HepG2 (cell line): Measurements from ENCODE around the gene SYMPK. TPM values are rescaled to one million over a fixed set of nuclear protein-coding genes. Genes with fewer than 3 reads are reported as not detected.

Experiments
- GATAD1 ChIP-seq: IDR thresholded peaks from 2 replicates; pipeline ENCODE4 v1.6.1; 2016; ENCODE audit warnings: missing genetic modification reagents, missing compliant biosample characterization
- HOXD1 ChIP-seq: sonication (generic); formaldehyde crosslinking; IDR thresholded peaks from 2 replicates; pipeline ENCODE4 v1.5.0; 2020; ENCODE audit warnings: missing genetic modification reagents
- KDM1A ChIP-seq: IDR thresholded peaks from 2 replicates; pipeline ENCODE4 v1.6.1; 2016; ENCODE audit warnings: missing compliant biosample characterization
- KLF12 ChIP-seq: sonication (generic); formaldehyde crosslinking; IDR thresholded peaks from 2 replicates; pipeline ENCODE4 v1.4.0; 2020; ENCODE audit warnings: missing genetic modification reagents, borderline replicate concordance
- LRRFIP1 ChIP-seq: sonication (generic); formaldehyde crosslinking; conservative IDR thresholded peaks from 2 replicates; pipeline ENCODE4 v1.4.0; 2020; ENCODE audit warnings: missing genetic modification reagents
- MLLT10 ChIP-seq: sonication (generic); formaldehyde crosslinking; IDR thresholded peaks from 2 replicates; pipeline ENCODE4 v1.4.0; 2020; ENCODE audit warnings: missing genetic modification reagents
- MTA3 ChIP-seq: sonication (generic); formaldehyde crosslinking; IDR thresholded peaks from 2 replicates; pipeline ENCODE4 v1.4.0; 2020; ENCODE audit warnings: missing genetic modification reagents
- PAWR ChIP-seq: sonication (generic); formaldehyde crosslinking; IDR thresholded peaks from 2 replicates; pipeline ENCODE4 v1.4.0; 2020; ENCODE audit warnings: missing genetic modification reagents, mild to moderate bottlenecking, borderline replicate concordance
- PRPF4 ChIP-seq: fragments of 200-400 bp; formaldehyde crosslinking; IDR thresholded peaks from 2 replicates; pipeline ENCODE4 v1.6.1; 2016; ENCODE audit warnings: low read length, low read depth; ENCODE audit not compliant: poor library complexity, severe bottlenecking
- RBAK ChIP-seq: sonication (generic); formaldehyde crosslinking; IDR thresholded peaks from 2 replicates; pipeline ENCODE4 v1.5.1; 2020; ENCODE audit warnings: mild to moderate bottlenecking, missing genetic modification reagents
- RBM39 ChIP-seq: fragments of 200-400 bp; formaldehyde crosslinking; IDR thresholded peaks from one replicate; pipeline ENCODE4 v1.6.1; 2018; ENCODE audit warnings: antibody characterized with exemption, mild to moderate bottlenecking, low read depth, low read length; ENCODE audit not compliant: poor library complexity, severe bottlenecking
- SMAD9 ChIP-seq: sonication (generic); formaldehyde crosslinking; IDR thresholded peaks from 2 replicates; pipeline ENCODE4 v1.5.1; 2020; ENCODE audit warnings: mild to moderate bottlenecking, missing genetic modification reagents
- SP4 ChIP-seq: sonication (generic); formaldehyde crosslinking; IDR thresholded peaks from 2 replicates; pipeline ENCODE4 v1.8.1; 2023; ENCODE audit warnings: mild to moderate bottlenecking, missing genetic modification reagents
- STAT5B ChIP-seq: sonication (generic); formaldehyde crosslinking; IDR thresholded peaks from 2 replicates; pipeline ENCODE4 v1.4.0; 2020; ENCODE audit warnings: missing genetic modification reagents
- TRAFD1 ChIP-seq: sonication (generic); formaldehyde crosslinking; IDR thresholded peaks from 2 replicates; pipeline ENCODE4 v1.5.1; 2020; ENCODE audit warnings: missing genetic modification reagents, mild to moderate bottlenecking, borderline replicate concordance
- ZBTB7A ChIP-seq: sonication (generic); formaldehyde crosslinking; IDR thresholded peaks from 2 replicates; pipeline ENCODE4 v1.8.0; 2022; ENCODE audit warnings: mild to moderate bottlenecking, missing genetic modification reagents
- ZNF160 ChIP-seq: sonication (generic); formaldehyde crosslinking; IDR thresholded peaks from 2 replicates; pipeline ENCODE4 v1.8.0; 2022; ENCODE audit warnings: mild to moderate bottlenecking, inconsistent platforms, missing genetic modification reagents
- ZNF20 ChIP-seq: sonication (generic); formaldehyde crosslinking; IDR thresholded peaks from 2 replicates; pipeline ENCODE4 v1.4.0; 2020; ENCODE audit warnings: mild to moderate bottlenecking, moderate library complexity, missing genetic modification reagents
- ZNF547 ChIP-seq: sonication (generic); formaldehyde crosslinking; IDR thresholded peaks from 2 replicates; pipeline ENCODE4 v1.5.1; 2020; ENCODE audit warnings: mild to moderate bottlenecking, missing genetic modification reagents
- ZNF557 ChIP-seq: sonication (generic); formaldehyde crosslinking; IDR thresholded peaks from 2 replicates; pipeline ENCODE4 v1.4.0; 2020; ENCODE audit warnings: missing genetic modification reagents
- ZNF564 ChIP-seq: sonication (generic); formaldehyde crosslinking; IDR thresholded peaks from 2 replicates; pipeline ENCODE4 v1.8.1; 2023; ENCODE audit warnings: mild to moderate bottlenecking, missing genetic modification reagents
- ZNF619 ChIP-seq: sonication (generic); formaldehyde crosslinking; IDR thresholded peaks from 2 replicates; pipeline ENCODE4 v1.4.0; 2020; ENCODE audit warnings: mild to moderate bottlenecking, missing genetic modification reagents
- ZNF672 ChIP-seq: sonication (generic); formaldehyde crosslinking; IDR thresholded peaks from 2 replicates; pipeline ENCODE4 v1.8.1; 2022; ENCODE audit warnings: missing genetic modification reagents
- ZNF749 ChIP-seq: sonication (generic); formaldehyde crosslinking; IDR thresholded peaks from 2 replicates; pipeline ENCODE4 v1.8.0; 2022; ENCODE audit warnings: mild to moderate bottlenecking, missing genetic modification reagents, moderate library complexity, borderline replicate concordance
- ZNF761 ChIP-seq: sonication (generic); formaldehyde crosslinking; conservative IDR thresholded peaks from 2 replicates; pipeline ENCODE4 v1.4.0; 2020; ENCODE audit warnings: mild to moderate bottlenecking, missing genetic modification reagents
- ZNF770 ChIP-seq: sonication (generic); formaldehyde crosslinking; IDR thresholded peaks from 2 replicates; pipeline ENCODE4 v1.5.0; 2020; ENCODE audit warnings: mild to moderate bottlenecking, missing genetic modification reagents
- polyA plus RNA-seq, 8 experiments: library from polyadenylated mRNA; depleted of rRNA in 3 of 8; stranded (reverse) in 7 of 8; unstranded in 1 of 8; fragments of >200 nt; fragmentation: Illumina TruSeq in 4 of 8; extraction: Trizol in 4 of 8; gene quantifications; 2 replicates each; pipeline versions ENCODE4 v1.2.1 to v1.2.3, GENCODE V29; 2011 to 2016; ENCODE audit warnings: low read depth in 4 of 8, missing spikeins in 1 of 8, mixed read lengths in 1 of 8; ENCODE audit not compliant: insufficient read depth in 1 of 8
- total RNA-seq, 5 experiments: library from RNA; depleted of rRNA; stranded (reverse); fragments of >200 nt; fragmentation: Illumina TruSeq; extraction: Trizol; gene quantifications; 2 replicates each; pipeline ENCODE4 v1.2.3, GENCODE V29; 2016; ENCODE audit warnings: low read depth in 1 of 5
- TF ChIP-seq, protein P1 (sequence below): sonication (generic); formaldehyde crosslinking; IDR thresholded peaks from 2 replicates; pipeline ENCODE4 v1.4.0; 2020; ENCODE audit warnings: mild to moderate bottlenecking, missing genetic modification reagents

The SYMPK gene
- total and polyA plus RNA-seq, 2 of the 13 experiments (the other 11 are each of a cell fraction or from before 2014, with no cell fraction given): 21.9 to 55.7 TPM

GRCh38 chr19:45911291-45911690, 48.3 kb upstream of the SYMPK start (continued):
- TF ChIP-seq SP4 (CRISPR knock-in tag) (0 out of 2 replicates have a peak, but pooled peaks have one; percentile 18), ZNF749 (CRISPR knock-in tag) (no peak), GATAD1 (no peak), SMAD9 (CRISPR knock-in tag) (no peak), ZNF770 (CRISPR knock-in tag) (0 out of 2 replicates have a peak, but pooled peaks have one; percentile 36), PRPF4 (no peak), ZBTB7A (CRISPR knock-in tag) (no peak), ZNF160 (CRISPR knock-in tag) (no peak), ZNF619 (CRISPR knock-in tag) (no peak), LRRFIP1 (CRISPR knock-in tag) (no peak), MTA3 (CRISPR knock-in tag) (no peak), HOXD1 (no peak), RBAK (CRISPR knock-in tag) (no peak), KLF12 (CRISPR knock-in tag) (no peak), ZNF761 (CRISPR knock-in tag) (no peak), ZNF672 (CRISPR knock-in tag) (no peak), ZNF20 (CRISPR knock-in tag) (no peak), MLLT10 (CRISPR knock-in tag) (no peak), KDM1A (CRISPR knock-in tag) (no peak), STAT5B (no peak), ZNF564 (CRISPR knock-in tag) (no peak), TRAFD1 (no peak), PAWR (no peak), RBM39 (no peak), ZNF557 (CRISPR knock-in tag) (no peak), ZNF547 (no peak)
- TF ChIP-seq, protein P1, sequence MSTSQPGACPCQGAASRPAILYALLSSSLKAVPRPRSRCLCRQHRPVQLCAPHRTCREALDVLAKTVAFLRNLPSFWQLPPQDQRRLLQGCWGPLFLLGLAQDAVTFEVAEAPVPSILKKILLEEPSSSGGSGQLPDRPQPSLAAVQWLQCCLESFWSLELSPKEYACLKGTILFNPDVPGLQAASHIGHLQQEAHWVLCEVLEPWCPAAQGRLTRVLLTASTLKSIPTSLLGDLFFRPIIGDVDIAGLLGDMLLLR: 0 out of 2 replicates have a peak, but pooled peaks have one; percentile 36
